ENCODE results near the gene PRICKLE3. TPM values are rescaled to one million over a fixed set of nuclear protein-coding genes. Genes with fewer than 3 reads are reported as not detected.

PRICKLE3 gene
- total RNA-seq = 2.6 TPM

- Histone ChIP-seq H3K9me3 (ENCODE audit: control insufficient read depth in 3 of 3, low read length in 3 of 3) (no peaks in the 10 kb centered on the region), H3K27me3 (ENCODE audit: control insufficient read depth in 3 of 3, insufficient read depth in 3 of 3, low read length in 3 of 3) (no peaks in the 10 kb centered on the region), H3K4me1 (ENCODE audit: control insufficient read depth in 3 of 3, insufficient read depth in 3 of 3, low read length in 3 of 3) (peaks cover 0 to 15% (median 9%) of the 10 kb centered on the region in 3 donors), H3K4me3 (ENCODE audit: low read length in 3 of 3) (peak within 1 kb of the TSS; percentile 64 to 75 (median 72)), H3K9ac (ENCODE audit: low read depth in 1 of 3, low read length in 3 of 3) (peak within 1 kb of the TSS; percentile 72 to 86 (median 84)), H3K27ac (ENCODE audit: low read depth, low read length) (peak within 1 kb of the TSS; percentile 79), H3K36me3 (ENCODE audit: control insufficient read depth in 3 of 3, insufficient read depth in 3 of 3, low read length in 3 of 3) (peaks cover 3 to 9% (median 8%) of the 10 kb centered on the region in 3 donors)
Measured at GRCh38 chrX:49186125-49187027, at the start of gene PRICKLE3. Gene PRICKLE3 (minus strand): TSS chrX:49186373. CDS start chrX:49186297, 76 bp downstream.

- no peaks in the 10 kb centered on the region for H3K36me3 ChIP-seq (ENCODE audit: control insufficient read depth in 3 of 3, insufficient read depth in 3 of 3, low read length in 3 of 3)
- H3K9me3 ChIP-seq (ENCODE audit: control insufficient read depth in 3 of 3, low read length in 3 of 3) = no peaks in the 10 kb centered on the region
- peaks cover 2 to 6% (median 3%) of the 10 kb centered on the region in 3 donors for H3K4me1 ChIP-seq (ENCODE audit: control insufficient read depth in 3 of 3, insufficient read depth in 3 of 3, low read length in 3 of 3)
- no peak overlapping the region for H3K27ac ChIP-seq (ENCODE audit: low read depth, low read length)
- H3K4me3 ChIP-seq (ENCODE audit: low read length in 3 of 3) = no peak overlapping the region
- H3K27me3 ChIP-seq (ENCODE audit: control insufficient read depth in 3 of 3, insufficient read depth in 3 of 3, low read length in 3 of 3) = no peaks in the 10 kb centered on the region
- H3K9ac ChIP-seq (ENCODE audit: low read depth in 1 of 3, low read length in 3 of 3) = peak overlapping the region in 1 of 3 donors; percentile 25
Measured at GRCh38 chrX:49233887-49234555, 47.8 kb upstream of the PRICKLE3 start.

GRCh38 chrX:49233176-49233575 lies 47.0 kb upstream of the PRICKLE3 start, which contains the start of gene CACNA1F:
Gene CACNA1F (minus strand): TSS chrX:49233340. CDS start chrX:49233309, 31 bp downstream.
- H3K4me1 ChIP-seq (ENCODE audit: control insufficient read depth in 3 of 3, insufficient read depth in 3 of 3, low read length in 3 of 3) = peaks cover 2 to 6% (median 3%) of the 10 kb centered on the region in 3 donors
- H3K9me3 ChIP-seq (ENCODE audit: control insufficient read depth in 3 of 3, low read length in 3 of 3) = no peaks in the 10 kb centered on the region
- no peaks in the 10 kb centered on the region for H3K36me3 ChIP-seq (ENCODE audit: control insufficient read depth in 3 of 3, insufficient read depth in 3 of 3, low read length in 3 of 3)
- no peak within 1 kb of the TSS for H3K27ac ChIP-seq (ENCODE audit: low read depth, low read length)
- H3K4me3 ChIP-seq (ENCODE audit: low read length in 3 of 3) = no peak within 1 kb of the TSS
- no peaks in the 10 kb centered on the region for H3K27me3 ChIP-seq (ENCODE audit: control insufficient read depth in 3 of 3, insufficient read depth in 3 of 3, low read length in 3 of 3)
- H3K9ac ChIP-seq (ENCODE audit: low read depth in 1 of 3, low read length in 3 of 3) = peak within 1 kb of the TSS in 1 of 3 donors; percentile 25

- Histone ChIP-seq H3K4me3 (ENCODE audit: low read length in 3 of 3) (no peak overlapping the region), H3K9me3 (ENCODE audit: control insufficient read depth in 3 of 3, low read length in 3 of 3) (no peaks in the 10 kb centered on the region), H3K9ac (ENCODE audit: low read depth in 1 of 3, low read length in 3 of 3) (no peak overlapping the region), H3K36me3 (ENCODE audit: control insufficient read depth in 3 of 3, insufficient read depth in 3 of 3, low read length in 3 of 3) (no peaks in the 10 kb centered on the region), H3K27ac (ENCODE audit: low read depth, low read length) (no peak overlapping the region), H3K4me1 (ENCODE audit: control insufficient read depth in 3 of 3, insufficient read depth in 3 of 3, low read length in 3 of 3) (peaks cover 2 to 6% (median 3%) of the 10 kb centered on the region in 3 donors), H3K27me3 (ENCODE audit: control insufficient read depth in 3 of 3, insufficient read depth in 3 of 3, low read length in 3 of 3) (peaks cover 0 to 3% (median 0%) of the 10 kb centered on the region in 3 donors)
Measured at GRCh38 chrX:49232525-49232924, 46.4 kb upstream of the PRICKLE3 start.

- H3K36me3 ChIP-seq (ENCODE audit: control insufficient read depth in 3 of 3, insufficient read depth in 3 of 3, low read length in 3 of 3) = no peaks in the 10 kb centered on the region
- no peak overlapping the region for H3K4me3 ChIP-seq (ENCODE audit: low read length in 3 of 3)
- H3K27me3 ChIP-seq (ENCODE audit: control insufficient read depth in 3 of 3, insufficient read depth in 3 of 3, low read length in 3 of 3) = peaks cover 0 to 3% (median 0%) of the 10 kb centered on the region in 3 donors
- H3K4me1 ChIP-seq (ENCODE audit: control insufficient read depth in 3 of 3, insufficient read depth in 3 of 3, low read length in 3 of 3) = peaks cover 0 to 3% (median 0%) of the 10 kb centered on the region in 3 donors
- no peak overlapping the region for H3K27ac ChIP-seq (ENCODE audit: low read depth, low read length)
- no peak overlapping the region for H3K9ac ChIP-seq (ENCODE audit: low read depth in 1 of 3, low read length in 3 of 3)
- no peaks in the 10 kb centered on the region for H3K9me3 ChIP-seq (ENCODE audit: control insufficient read depth in 3 of 3, low read length in 3 of 3)
Measured at GRCh38 chrX:49231333-49232000, 45.3 kb upstream of the PRICKLE3 start.

GRCh38 chrX:49230500-49231232 lies 44.5 kb upstream of the PRICKLE3 start:
- no peaks in the 10 kb centered on the region for H3K4me1 ChIP-seq (ENCODE audit: control insufficient read depth in 3 of 3, insufficient read depth in 3 of 3, low read length in 3 of 3)
- no peak overlapping the region for H3K27ac ChIP-seq (ENCODE audit: low read depth, low read length)
- H3K9ac ChIP-seq (ENCODE audit: low read depth in 1 of 3, low read length in 3 of 3) = peak overlapping the region in 2 of 3 donors; percentile 33
- H3K9me3 ChIP-seq (ENCODE audit: control insufficient read depth in 3 of 3, low read length in 3 of 3) = no peaks in the 10 kb centered on the region
- no peaks in the 10 kb centered on the region for H3K36me3 ChIP-seq (ENCODE audit: control insufficient read depth in 3 of 3, insufficient read depth in 3 of 3, low read length in 3 of 3)
- H3K27me3 ChIP-seq (ENCODE audit: control insufficient read depth in 3 of 3, insufficient read depth in 3 of 3, low read length in 3 of 3) = peaks cover 0 to 3% (median 2%) of the 10 kb centered on the region in 3 donors
- peak overlapping the region in 2 of 3 donors; percentile 45 to 54 for H3K4me3 ChIP-seq (ENCODE audit: low read length in 3 of 3)

GRCh38 chrX:49228185-49228584 lies 42.0 kb upstream of the PRICKLE3 start:
- Histone ChIP-seq H3K27ac (ENCODE audit: low read depth, low read length) (no peak overlapping the region), H3K36me3 (ENCODE audit: control insufficient read depth in 3 of 3, insufficient read depth in 3 of 3, low read length in 3 of 3) (no peaks in the 10 kb centered on the region), H3K9ac (ENCODE audit: low read depth in 1 of 3, low read length in 3 of 3) (no peak overlapping the region), H3K4me3 (ENCODE audit: low read length in 3 of 3) (no peak overlapping the region), H3K4me1 (ENCODE audit: control insufficient read depth in 3 of 3, insufficient read depth in 3 of 3, low read length in 3 of 3) (no peaks in the 10 kb centered on the region), H3K9me3 (ENCODE audit: control insufficient read depth in 3 of 3, low read length in 3 of 3) (no peaks in the 10 kb centered on the region), H3K27me3 (ENCODE audit: control insufficient read depth in 3 of 3, insufficient read depth in 3 of 3, low read length in 3 of 3) (peaks cover 0 to 3% (median 3%) of the 10 kb centered on the region in 3 donors)

GRCh38 chrX:49227726-49228125 lies 41.6 kb upstream of the PRICKLE3 start:
- Histone ChIP-seq H3K4me3 (ENCODE audit: low read length in 3 of 3) (no peak overlapping the region), H3K4me1 (ENCODE audit: control insufficient read depth in 3 of 3, insufficient read depth in 3 of 3, low read length in 3 of 3) (no peaks in the 10 kb centered on the region), H3K9ac (ENCODE audit: low read depth in 1 of 3, low read length in 3 of 3) (no peak overlapping the region), H3K36me3 (ENCODE audit: control insufficient read depth in 3 of 3, insufficient read depth in 3 of 3, low read length in 3 of 3) (no peaks in the 10 kb centered on the region), H3K9me3 (ENCODE audit: control insufficient read depth in 3 of 3, low read length in 3 of 3) (no peaks in the 10 kb centered on the region), H3K27me3 (ENCODE audit: control insufficient read depth in 3 of 3, insufficient read depth in 3 of 3, low read length in 3 of 3) (peaks cover 0 to 3% (median 3%) of the 10 kb centered on the region in 3 donors), H3K27ac (ENCODE audit: low read depth, low read length) (no peak overlapping the region)

- Histone ChIP-seq H3K4me1 (ENCODE audit: control insufficient read depth in 3 of 3, insufficient read depth in 3 of 3, low read length in 3 of 3) (no peaks in the 10 kb centered on the region), H3K4me3 (ENCODE audit: low read length in 3 of 3) (no peak overlapping the region), H3K9ac (ENCODE audit: low read depth in 1 of 3, low read length in 3 of 3) (no peak overlapping the region), H3K27me3 (ENCODE audit: control insufficient read depth in 3 of 3, insufficient read depth in 3 of 3, low read length in 3 of 3) (peaks cover 0 to 3% (median 3%) of the 10 kb centered on the region in 3 donors), H3K36me3 (ENCODE audit: control insufficient read depth in 3 of 3, insufficient read depth in 3 of 3, low read length in 3 of 3) (no peaks in the 10 kb centered on the region), H3K27ac (ENCODE audit: low read depth, low read length) (no peak overlapping the region), H3K9me3 (ENCODE audit: control insufficient read depth in 3 of 3, low read length in 3 of 3) (no peaks in the 10 kb centered on the region)
Measured at GRCh38 chrX:49226946-49227345, 40.8 kb upstream of the PRICKLE3 start.
